AG04450 (cell line): ENCODE results near the gene ABCD3. TPM values are rescaled to one million over a fixed set of nuclear protein-coding genes. Genes with fewer than 3 reads are reported as not detected.
"Not testable (repeated sequence)": the region's sequence is repeated elsewhere in the genome, so short reads cannot be mapped to it uniquely, and the experiment has no call there.

ENCODE experiments used
- CTCF ChIA-PET: fragments of 300-600, 350-600 bp; formaldehyde crosslinking; extraction: SDS; loops from one replicate; lab custom pipeline; 2022; ENCODE audit warnings: antibody characterized with exemption, inconsistent platforms; lab: Charles Lee
- POLR2A ChIA-PET: fragments of 350-600 bp; formaldehyde crosslinking; extraction: SDS; loops from one replicate; lab custom pipeline; 2021; ENCODE audit warnings: antibody characterized with exemption, inconsistent platforms; lab: Yijun Ruan, JAX
- DNase-seq: peaks from one replicate; pipeline ENCODE4 v3.0.0-alpha.2; 2011; ENCODE audit warnings: low read depth, low spot score
- H3K27ac ChIP-seq: one replicate; pipeline ENCODE4 v1.5.1; 2012; ENCODE audit warnings: low read depth, low read length, control low read depth
- H3K27me3 ChIP-seq: one replicate; pipeline ENCODE4 v1.6.0; 2012; ENCODE audit warnings: low read length; ENCODE audit not compliant: control insufficient read depth, insufficient read depth
- H3K4me3 ChIP-seq: 2 replicates; pipeline ENCODE4 v1.5.1; 2011; ENCODE audit warnings: mild to moderate bottlenecking, low read depth, low read length, control low read depth
- H3K9me3 ChIP-seq: 2 replicates; pipeline ENCODE4 v1.5.1; 2012; ENCODE audit warnings: low read length; ENCODE audit not compliant: control insufficient read depth, insufficient read depth
- polyA minus RNA-seq: library from RNA; depleted of rRNA, polyadenylated mRNA; stranded (reverse); fragments of >200 nt; gene quantifications from 2 replicates; pipeline ENCODE4 v1.2.3, GENCODE V29; 2011; rRNA and poly(A)+ RNA removed
- polyA plus RNA-seq: library from polyadenylated mRNA; depleted of rRNA; stranded (reverse); fragments of >200 nt; gene quantifications from 2 replicates; pipeline ENCODE4 v1.2.3, GENCODE V29; 2011; rRNA removed
- TF ChIP-seq, protein P1 (sequence below): IDR thresholded peaks from 2 replicates; pipeline ENCODE4 v1.5.1; 2011; ENCODE audit warnings: low read depth, low read length, control low read depth, inconsistent platforms

Gene ABCD3
- polyA plus RNA-seq = 25.0 and 34.0 TPM in 2 replicates
- polyA minus RNA-seq = 17.8 and 32.0 TPM in 2 replicates

DNA sequence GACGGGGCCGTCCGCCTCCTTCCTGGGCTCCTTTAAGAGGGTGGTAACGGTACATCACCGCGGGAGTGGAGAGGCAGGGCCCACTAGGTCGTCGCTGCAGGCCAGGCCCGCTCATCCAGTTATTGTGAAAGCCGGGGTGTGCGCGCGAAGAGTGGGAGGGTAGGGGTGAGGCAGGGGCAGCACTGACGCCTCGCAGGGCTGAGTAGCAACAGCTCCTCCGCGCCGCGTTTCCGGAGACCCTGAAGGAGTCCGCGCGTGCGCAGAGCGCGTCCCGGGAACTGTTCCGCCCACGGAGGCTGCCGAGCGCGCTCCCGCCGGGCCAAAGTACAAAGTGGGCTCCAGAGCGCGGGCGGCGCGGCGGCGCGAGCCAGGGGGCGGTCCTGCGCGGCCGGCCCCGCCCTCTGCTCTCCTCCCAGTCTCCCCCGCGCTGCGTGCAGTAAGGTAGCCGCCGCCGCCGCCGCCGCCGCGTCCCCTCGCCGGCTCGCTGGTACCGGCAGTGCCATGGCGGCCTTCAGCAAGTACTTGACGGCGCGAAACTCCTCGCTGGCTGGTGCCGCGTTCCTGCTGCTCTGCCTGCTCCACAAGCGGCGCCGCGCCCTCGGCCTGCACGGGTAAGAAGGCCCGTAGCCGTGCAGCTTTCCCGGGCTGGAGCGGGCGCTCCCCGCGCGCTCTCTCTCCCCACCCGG is at the start of gene ABCD3:
Gene ABCD3 (plus strand): TSS at position 412 of the 686 bp plus-strand sequence. CDS start 90 bp downstream, at position 502.
- Histone ChIP-seq H3K4me3 (peak within 1 kb of the TSS; percentile 82), H3K27ac (peak within 1 kb of the TSS; percentile 87), H3K9me3 (no peaks in the 10 kb centered on the region), H3K27me3 (no peaks in the 10 kb centered on the region)
- CTCF ChIA-PET = interaction anchor here (1.0 to 1.6 kb wide), 4 partner anchors 34 to 83 kb away, joined by 3 to 8 read pairs (median 3); no protein-coding TSS in a partner anchor
- TF ChIP-seq, protein P1, sequence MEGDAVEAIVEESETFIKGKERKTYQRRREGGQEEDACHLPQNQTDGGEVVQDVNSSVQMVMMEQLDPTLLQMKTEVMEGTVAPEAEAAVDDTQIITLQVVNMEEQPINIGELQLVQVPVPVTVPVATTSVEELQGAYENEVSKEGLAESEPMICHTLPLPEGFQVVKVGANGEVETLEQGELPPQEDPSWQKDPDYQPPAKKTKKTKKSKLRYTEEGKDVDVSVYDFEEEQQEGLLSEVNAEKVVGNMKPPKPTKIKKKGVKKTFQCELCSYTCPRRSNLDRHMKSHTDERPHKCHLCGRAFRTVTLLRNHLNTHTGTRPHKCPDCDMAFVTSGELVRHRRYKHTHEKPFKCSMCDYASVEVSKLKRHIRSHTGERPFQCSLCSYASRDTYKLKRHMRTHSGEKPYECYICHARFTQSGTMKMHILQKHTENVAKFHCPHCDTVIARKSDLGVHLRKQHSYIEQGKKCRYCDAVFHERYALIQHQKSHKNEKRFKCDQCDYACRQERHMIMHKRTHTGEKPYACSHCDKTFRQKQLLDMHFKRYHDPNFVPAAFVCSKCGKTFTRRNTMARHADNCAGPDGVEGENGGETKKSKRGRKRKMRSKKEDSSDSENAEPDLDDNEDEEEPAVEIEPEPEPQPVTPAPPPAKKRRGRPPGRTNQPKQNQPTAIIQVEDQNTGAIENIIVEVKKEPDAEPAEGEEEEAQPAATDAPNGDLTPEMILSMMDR = no peak
- POLR2A ChIA-PET = interaction anchor here (0.6 to 1.2 kb wide), 3 partner anchors 10 to 313 kb away, joined by 3 to 5 read pairs (median 3); no protein-coding TSS in a partner anchor
- peak; percentile 97 for DNase-seq

DNA sequence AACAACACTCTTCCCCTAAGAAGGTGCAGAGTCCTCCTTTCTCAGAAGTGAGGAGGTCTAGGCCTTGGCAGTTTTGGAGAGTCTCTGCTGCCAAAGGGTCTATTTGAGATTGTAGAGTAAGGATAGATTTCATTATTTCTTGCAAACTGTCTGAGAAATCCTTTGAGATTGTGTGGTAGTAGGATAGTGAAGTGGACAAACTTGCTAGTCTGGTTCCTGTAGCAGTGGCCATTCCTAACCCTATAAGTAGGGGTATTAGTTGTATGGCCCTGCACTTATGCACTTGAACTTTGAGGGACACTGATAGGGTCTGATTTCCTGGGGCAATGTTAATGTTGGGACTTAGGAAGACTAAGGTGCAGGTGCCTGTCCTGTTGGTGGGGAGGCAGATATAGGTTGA is 45.4 kb upstream of the ABCD3 start:
- not testable (repeated sequence) for H3K27ac ChIP-seq

DNA sequence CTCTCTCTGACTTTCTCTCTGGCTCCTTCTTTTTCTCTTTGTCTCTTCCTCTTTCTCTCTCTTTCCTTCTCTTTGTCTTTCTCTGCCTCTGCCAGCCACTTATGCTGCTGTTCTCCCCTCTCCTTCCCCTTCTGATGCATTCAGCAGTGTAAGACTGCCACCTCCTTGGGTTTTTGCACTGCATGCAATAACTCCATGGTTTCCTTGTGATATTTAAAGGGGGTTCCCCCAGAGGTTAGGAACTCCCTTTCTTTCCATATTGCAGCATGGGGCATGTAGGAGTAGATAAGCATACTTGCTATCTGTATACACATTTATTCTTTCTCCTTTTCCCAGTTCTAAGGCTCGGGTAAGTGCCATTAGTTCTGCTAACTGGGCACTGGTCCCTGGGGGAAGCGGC is 44.9 kb upstream of the ABCD3 start:
- H3K27ac ChIP-seq, POLR2A ChIA-PET, H3K9me3 ChIP-seq: not testable (repeated sequence)

More for the DNA sequence above, 45.4 kb upstream of the ABCD3 start:
- DNase-seq, H3K4me3 ChIP-seq, H3K9me3 ChIP-seq, H3K27me3 ChIP-seq, POLR2A ChIA-PET, CTCF ChIA-PET: not testable (repeated sequence)

DNA sequence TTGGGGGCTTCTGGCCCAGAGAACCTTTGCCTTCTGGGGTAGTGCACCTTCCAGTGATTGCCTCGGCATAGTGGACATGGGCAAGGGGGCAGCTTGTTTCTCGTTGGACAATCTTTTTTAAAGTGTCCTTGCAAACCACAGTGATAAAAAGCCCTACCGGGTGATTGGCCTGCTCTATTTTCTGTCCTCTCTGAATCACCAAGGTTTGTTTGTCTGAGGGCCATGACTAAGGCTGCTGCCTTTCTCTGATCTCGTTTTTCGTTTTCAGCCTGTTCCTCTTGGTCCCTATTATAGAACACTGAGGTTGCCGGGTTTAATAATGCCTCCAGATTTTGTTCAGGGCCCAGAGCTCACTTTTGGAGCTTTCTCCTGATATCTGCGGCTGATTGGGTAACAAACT is 42.5 kb upstream of the ABCD3 start:
- H3K4me3 ChIP-seq, POLR2A ChIA-PET, H3K9me3 ChIP-seq, H3K27me3 ChIP-seq, DNase-seq: not testable (repeated sequence)
- CTCF ChIA-PET = interaction anchor here (2.1 kb wide), 1 partner anchor 88 kb away, joined by 7 read pairs; no protein-coding TSS in a partner anchor
- H3K27ac ChIP-seq = peak overlapping the region; percentile 31

More for the DNA sequence above, 44.9 kb upstream of the ABCD3 start:
- DNase-seq, H3K4me3 ChIP-seq, H3K27me3 ChIP-seq, CTCF ChIA-PET: not testable (repeated sequence)

DNA sequence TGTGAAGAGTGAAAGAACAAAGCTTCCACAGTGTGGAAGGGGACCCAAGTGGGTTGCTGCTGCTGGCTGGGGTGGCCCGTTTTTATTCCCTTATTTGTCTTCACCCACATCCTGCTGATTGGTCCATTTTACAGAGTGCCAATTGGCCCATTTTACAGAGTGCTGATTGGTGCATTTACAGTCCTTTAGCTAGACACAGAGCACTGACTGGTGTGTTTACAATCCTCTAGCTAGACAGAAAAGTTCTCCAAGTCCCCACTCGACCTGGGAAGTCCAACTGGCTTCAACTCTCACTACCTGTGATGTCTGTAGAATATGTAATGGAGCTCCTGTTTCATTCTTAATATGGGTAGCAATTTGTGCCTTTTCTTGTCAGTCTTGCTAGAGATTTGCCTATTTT is 39.7 kb upstream of the ABCD3 start:
- H3K9me3 ChIP-seq, H3K4me3 ChIP-seq, DNase-seq, H3K27me3 ChIP-seq, CTCF ChIA-PET, POLR2A ChIA-PET, H3K27ac ChIP-seq: not testable (repeated sequence)

DNA sequence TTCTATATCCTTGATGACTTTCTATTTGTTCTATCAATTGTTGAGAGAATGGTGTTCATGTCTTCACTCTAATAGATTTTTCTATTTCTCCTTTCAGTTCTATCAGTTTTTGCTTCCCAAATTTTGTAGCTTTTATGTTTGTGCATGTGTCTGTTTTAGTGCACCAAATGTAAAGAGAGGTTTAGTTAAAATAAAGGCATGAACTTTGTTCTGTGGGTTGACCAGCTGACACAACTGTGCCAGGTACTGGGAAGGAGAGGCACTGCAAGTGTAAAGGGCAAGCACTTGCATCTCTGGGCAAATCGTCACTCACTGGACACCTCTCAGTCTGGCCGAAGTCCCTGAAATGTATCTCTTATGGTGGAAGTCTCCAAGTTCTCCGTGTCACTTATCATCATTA is 38.6 kb upstream of the ABCD3 start:
- CTCF ChIA-PET = interaction anchor here (0.8 kb wide), 1 partner anchor 485 kb away, joined by 3 read pairs; no protein-coding TSS in a partner anchor
- Histone ChIP-seq H3K4me3 (no peak overlapping the region), H3K27me3 (no peaks in the 10 kb centered on the region), H3K27ac (no peak overlapping the region), H3K9me3 (no peaks in the 10 kb centered on the region)
- DNase-seq = no peak
- POLR2A ChIA-PET = no interaction called here
- TF ChIP-seq, protein P1 = no peak

DNA sequence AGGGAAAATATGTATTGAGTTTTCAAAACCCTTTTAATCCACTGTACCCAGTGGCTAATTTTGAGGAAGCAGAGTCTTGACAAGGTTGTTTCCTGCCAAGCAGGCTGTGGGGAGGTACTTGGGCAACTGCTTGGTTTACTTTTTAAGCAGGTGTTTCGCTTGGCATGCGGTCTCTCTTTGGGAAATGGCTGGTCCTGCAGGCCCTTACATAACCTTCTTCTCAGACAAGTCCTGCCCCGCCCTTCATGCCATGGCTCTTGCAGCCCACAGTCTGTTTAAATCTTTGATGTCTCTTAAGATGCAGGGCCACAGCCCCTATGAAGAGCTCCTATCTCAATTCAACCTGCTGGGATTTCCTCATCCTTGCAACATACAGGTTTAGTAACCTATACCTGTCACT is 36.0 kb upstream of the ABCD3 start:
- Histone ChIP-seq H3K9me3 (no peaks in the 10 kb centered on the region), H3K27me3 (no peaks in the 10 kb centered on the region), H3K27ac (no peak overlapping the region), H3K4me3 (no peak overlapping the region)
- CTCF ChIA-PET = no interaction called here
- DNase-seq = no peak
- POLR2A ChIA-PET = no interaction called here
- TF ChIP-seq, protein P1 = no peak
